ENCODE results near the gene SORBS2. TPM values are rescaled to one million over a fixed set of nuclear protein-coding genes. Genes with fewer than 3 reads are reported as not detected.
A peak's percentile ranks its signal among the peaks of the same experiment; 100 is the strongest.

SORBS2 gene
- total RNA-seq, 2 experiments from 2014 or later = not detected

DNA sequence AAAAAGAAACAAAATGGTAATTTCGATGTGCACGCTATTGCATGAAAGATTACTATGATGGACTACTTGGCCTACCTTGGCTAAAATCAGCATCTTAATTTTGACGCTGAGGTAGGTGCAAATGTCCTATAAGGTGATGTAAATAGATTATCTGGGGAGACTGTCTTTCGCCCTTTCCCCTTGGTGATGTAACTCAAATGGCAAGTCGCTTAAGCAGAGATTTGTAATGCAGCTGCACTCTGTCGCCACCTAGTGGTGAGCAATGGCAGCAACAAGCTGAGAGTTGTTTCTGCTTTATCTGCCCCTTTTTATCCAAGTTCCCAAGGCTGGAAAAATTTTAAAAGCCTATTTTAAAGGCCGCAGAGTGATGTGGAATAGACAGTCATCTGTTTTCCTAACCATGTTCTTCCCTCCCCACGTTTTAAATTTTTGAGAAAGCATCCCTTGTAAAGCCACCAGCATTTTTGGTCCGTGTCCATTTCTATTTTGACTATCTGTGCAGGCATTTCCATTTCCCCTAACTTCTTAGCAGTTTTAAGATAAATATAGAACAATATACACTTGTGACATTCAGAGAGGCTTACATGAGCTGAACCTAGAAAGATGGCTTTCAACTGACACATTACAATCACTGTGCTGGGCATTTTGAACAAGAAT is 214.3 kb downstream of the SORBS2 start:
- CTCF ChIA-PET = interaction anchor here (0.6 to 4.0 kb wide), 30 partner anchors 8 to 593 kb away, joined by 3 to 28 read pairs (median 4); partner anchors contain the start of gene PDLIM3
- Mint-ChIP-seq H3K4me3 (no peak overlapping the region), H3K4me1 (ENCODE audit: low read depth) (no peaks in the 10 kb centered on the region), H3K9me3 (no peaks in the 10 kb centered on the region), H3K27me3 (ENCODE audit: low read depth) (peaks cover 13% of the 10 kb centered on the region), H3K36me3 (ENCODE audit: low read depth) (no peaks in the 10 kb centered on the region), H3K27ac (no peak overlapping the region)
- intact Hi-C loops (cut with micrococcal nuclease) = loop anchor here (1.0 to 10.0 kb wide), 6 partner anchors 126 to 559 kb away; partner anchors contain the start of genes ANKRD37 and CCDC110
- DNase-seq = peak; percentile 84

- no peak for DNase-seq
- peaks cover 23% of the 10 kb centered on the region for H3K27me3 Mint-ChIP-seq (ENCODE audit: low read depth)
- H3K4me1 Mint-ChIP-seq (ENCODE audit: low read depth) = peaks cover 3% of the 10 kb centered on the region
- H3K9me3 Mint-ChIP-seq = no peaks in the 10 kb centered on the region
- no peak overlapping the region for H3K27ac Mint-ChIP-seq
- intact Hi-C loops (cut with micrococcal nuclease) = loop anchor here (10.0 kb wide), 1 partner anchor 458 kb away; no protein-coding TSS in a partner anchor
- no peak overlapping the region for H3K4me3 Mint-ChIP-seq
- H3K36me3 Mint-ChIP-seq (ENCODE audit: low read depth) = no peaks in the 10 kb centered on the region
- CTCF ChIA-PET = interaction anchor here (1.1 kb wide), 1 partner anchor 10 kb away, joined by 3 read pairs; no protein-coding TSS in a partner anchor
These were observed 219.0 kb downstream of the SORBS2 start for GRCh38 chr4:185592845-185593488.

DNA sequence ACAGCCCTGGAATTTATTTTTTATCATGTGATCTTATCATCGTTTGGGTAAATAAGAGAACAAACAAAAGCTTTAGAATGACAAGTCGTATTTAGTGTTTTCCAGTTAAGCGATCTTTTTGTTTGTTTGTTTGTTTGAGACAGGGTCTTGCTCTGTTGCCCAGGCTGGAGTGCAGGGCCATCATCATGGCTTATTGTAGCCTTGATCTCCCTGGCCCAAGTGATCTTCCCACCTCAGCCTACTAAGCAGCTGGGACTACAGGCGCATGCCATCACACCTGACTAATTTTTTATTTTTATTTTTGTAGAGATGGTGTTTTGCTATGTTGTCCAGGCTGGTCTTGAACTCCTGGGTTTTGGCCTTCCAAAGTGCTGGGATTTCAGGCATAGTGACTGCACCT is 219.6 kb downstream of the SORBS2 start:
- intact Hi-C loops (cut with micrococcal nuclease) = loop anchor here (10.0 kb wide), 1 partner anchor 458 kb away; no protein-coding TSS in a partner anchor
- peaks cover 2% of the 10 kb centered on the region for H3K36me3 Mint-ChIP-seq (ENCODE audit: low read depth)
- H3K4me1 Mint-ChIP-seq (ENCODE audit: low read depth) = peaks cover 9% of the 10 kb centered on the region
- CTCF ChIA-PET = interaction anchor here (1.1 kb wide), 2 partner anchors 11 to 41 kb away, joined by 3 read pairs; no protein-coding TSS in a partner anchor
- peaks cover 25% of the 10 kb centered on the region for H3K27me3 Mint-ChIP-seq (ENCODE audit: low read depth)
- no peak for DNase-seq
- no peaks in the 10 kb centered on the region for H3K9me3 Mint-ChIP-seq
- H3K4me3 Mint-ChIP-seq = no peak overlapping the region
- H3K27ac Mint-ChIP-seq = no peak overlapping the region

GRCh38 chr4:185591679-185592141 is 220.3 kb downstream of the SORBS2 start:
- Mint-ChIP-seq H3K4me1 (ENCODE audit: low read depth) (peaks cover 16% of the 10 kb centered on the region), H3K36me3 (ENCODE audit: low read depth) (peaks cover 4% of the 10 kb centered on the region), H3K27me3 (ENCODE audit: low read depth) (peaks cover 30% of the 10 kb centered on the region), H3K27ac (no peak overlapping the region), H3K9me3 (no peaks in the 10 kb centered on the region), H3K4me3 (no peak overlapping the region)
- DNase-seq = no peak
- CTCF ChIA-PET = interaction anchor here (1.1 kb wide), 1 partner anchor 40 kb away, joined by 3 read pairs; no protein-coding TSS in a partner anchor
- intact Hi-C loops (cut with micrococcal nuclease) = loop anchor here (10.0 kb wide), 1 partner anchor 457 kb away; no protein-coding TSS in a partner anchor

DNA sequence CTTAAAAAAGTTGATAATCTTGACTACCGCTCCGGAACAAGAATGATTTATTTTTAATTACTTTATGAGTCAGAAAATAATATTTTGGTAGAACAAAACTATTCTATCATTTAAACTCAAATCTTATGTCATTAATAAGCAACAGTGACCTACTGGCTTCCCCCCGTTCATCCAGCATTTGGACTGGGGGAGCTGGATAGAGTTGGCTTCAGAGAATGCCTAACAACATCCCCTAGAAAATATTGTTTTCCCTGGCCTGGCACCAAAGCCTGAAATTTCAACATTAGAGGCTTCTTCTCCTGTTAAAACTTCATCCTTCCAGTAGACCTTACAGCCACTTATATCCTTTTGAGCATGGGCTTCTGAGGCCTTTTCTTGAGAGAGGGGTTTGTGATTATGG is 221.0 kb downstream of the SORBS2 start:
- no peak for DNase-seq
- intact Hi-C loops (cut with micrococcal nuclease) = loop anchor here (10.0 kb wide), 1 partner anchor 456 kb away; no protein-coding TSS in a partner anchor
- CTCF ChIA-PET = interaction anchor here (1.1 kb wide), 1 partner anchor 40 kb away, joined by 3 read pairs; no protein-coding TSS in a partner anchor
- H3K36me3 Mint-ChIP-seq (ENCODE audit: low read depth) = peaks cover 4% of the 10 kb centered on the region
- peaks cover 31% of the 10 kb centered on the region for H3K27me3 Mint-ChIP-seq (ENCODE audit: low read depth)
- no peaks in the 10 kb centered on the region for H3K9me3 Mint-ChIP-seq
- no peak overlapping the region for H3K27ac Mint-ChIP-seq
- H3K4me1 Mint-ChIP-seq (ENCODE audit: low read depth) = peaks cover 16% of the 10 kb centered on the region
- no peak overlapping the region for H3K4me3 Mint-ChIP-seq

- H3K4me1 Mint-ChIP-seq (ENCODE audit: low read depth) = peaks cover 16% of the 10 kb centered on the region
- H3K27ac Mint-ChIP-seq = no peak overlapping the region
- CTCF ChIA-PET = interaction anchor here (1.1 kb wide), 1 partner anchor 9 kb away, joined by 4 read pairs; no protein-coding TSS in a partner anchor
- no peak for DNase-seq
- H3K9me3 Mint-ChIP-seq = no peaks in the 10 kb centered on the region
- no peak overlapping the region for H3K4me3 Mint-ChIP-seq
- H3K36me3 Mint-ChIP-seq (ENCODE audit: low read depth) = peaks cover 4% of the 10 kb centered on the region
- intact Hi-C loops (cut with micrococcal nuclease) = loop anchor here (5.0 kb wide), 1 partner anchor 613 kb away; no protein-coding TSS in a partner anchor
- peaks cover 44% of the 10 kb centered on the region for H3K27me3 Mint-ChIP-seq (ENCODE audit: low read depth)
These were observed 222.7 kb downstream of the SORBS2 start for GRCh38 chr4:185589067-185589836.

DNA sequence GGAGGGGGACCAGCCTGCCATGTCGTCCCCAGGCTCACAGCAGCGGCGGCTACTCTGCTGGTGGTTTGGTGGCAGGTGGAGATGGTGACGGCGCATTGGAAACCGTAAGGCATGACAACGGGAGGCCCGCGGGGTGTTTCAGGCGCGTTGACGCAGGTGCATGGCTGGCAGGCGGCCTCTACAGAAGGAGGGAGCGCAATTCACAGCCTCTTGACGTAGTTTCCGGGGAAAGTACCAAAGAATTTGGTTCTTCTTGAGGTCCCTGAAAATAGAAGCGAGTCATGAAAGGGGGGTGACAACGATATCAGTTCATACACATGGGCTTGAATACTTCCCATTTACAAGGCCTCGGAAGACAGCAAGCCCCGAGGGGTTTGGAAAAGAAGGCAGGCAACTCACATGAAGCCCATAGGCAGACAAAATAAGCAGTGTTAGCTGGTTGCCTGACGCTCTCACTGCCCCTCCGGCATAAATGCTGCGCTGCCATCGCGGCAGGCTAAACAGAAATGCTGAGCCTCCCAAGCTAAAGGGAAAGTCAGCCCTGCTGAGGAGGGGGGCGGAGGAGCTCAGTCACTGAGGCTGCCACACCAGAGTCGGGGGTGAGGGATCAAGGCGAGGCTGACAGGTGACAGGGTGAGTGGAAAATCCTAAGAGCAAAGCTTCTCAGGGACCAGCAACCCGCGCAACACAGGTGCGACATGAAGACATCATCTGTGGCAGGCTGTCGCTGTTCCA is 224.4 kb downstream of the SORBS2 start:
- CTCF ChIA-PET = interaction anchor here (0.8 to 4.2 kb wide), 2 partner anchors 10 to 377 kb away, joined by 5 to 28 read pairs; no protein-coding TSS in a partner anchor
- peaks cover 4% of the 10 kb centered on the region for H3K36me3 Mint-ChIP-seq (ENCODE audit: low read depth)
- H3K9me3 Mint-ChIP-seq = no peaks in the 10 kb centered on the region
- H3K4me1 Mint-ChIP-seq (ENCODE audit: low read depth) = peaks cover 16% of the 10 kb centered on the region
- peaks cover 43% of the 10 kb centered on the region for H3K27me3 Mint-ChIP-seq (ENCODE audit: low read depth)
- peak overlapping the region; percentile 63 for H3K4me3 Mint-ChIP-seq
- intact Hi-C loops (cut with micrococcal nuclease) = loop anchor here (1.0 to 5.0 kb wide), 6 partner anchors 21 to 615 kb away; partner anchors contain the start of genes ANKRD37, CCDC110, SNX25 and UFSP2
- peak overlapping the region; percentile 48 for H3K27ac Mint-ChIP-seq
- DNase-seq = peak; percentile 91

DNA sequence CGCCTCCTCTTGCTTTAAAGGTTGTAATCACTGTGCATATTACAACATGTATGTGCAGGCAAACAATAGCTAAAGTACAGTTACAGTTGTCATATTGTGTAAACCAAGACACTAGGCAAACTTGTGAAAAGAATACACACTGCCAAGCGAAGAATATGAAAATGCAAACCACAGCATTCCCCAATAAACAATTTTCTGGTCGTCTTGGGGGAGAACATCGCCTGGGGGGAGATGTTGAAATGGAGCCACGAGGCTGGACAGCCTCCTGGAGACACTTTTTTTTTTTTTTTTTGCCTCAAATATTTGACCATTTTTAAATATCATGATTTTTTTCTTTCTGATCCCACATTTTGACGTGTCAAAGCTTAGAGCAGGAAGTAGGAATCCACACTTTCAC is 225.0 kb downstream of the SORBS2 start:
- Mint-ChIP-seq H3K27ac (no peak overlapping the region), H3K36me3 (ENCODE audit: low read depth) (peaks cover 4% of the 10 kb centered on the region), H3K27me3 (ENCODE audit: low read depth) (peaks cover 44% of the 10 kb centered on the region), H3K4me1 (ENCODE audit: low read depth) (peaks cover 16% of the 10 kb centered on the region), H3K9me3 (no peaks in the 10 kb centered on the region), H3K4me3 (peak overlapping the region; percentile 63)
- DNase-seq = no peak
- CTCF ChIA-PET = interaction anchor here (0.8 to 4.2 kb wide), 2 partner anchors 11 to 377 kb away, joined by 5 to 28 read pairs; no protein-coding TSS in a partner anchor
- intact Hi-C loops (cut with micrococcal nuclease) = loop anchor here (1.0 to 5.0 kb wide), 6 partner anchors 21 to 615 kb away; partner anchors contain the start of genes ANKRD37, CCDC110, SNX25 and UFSP2

DNA sequence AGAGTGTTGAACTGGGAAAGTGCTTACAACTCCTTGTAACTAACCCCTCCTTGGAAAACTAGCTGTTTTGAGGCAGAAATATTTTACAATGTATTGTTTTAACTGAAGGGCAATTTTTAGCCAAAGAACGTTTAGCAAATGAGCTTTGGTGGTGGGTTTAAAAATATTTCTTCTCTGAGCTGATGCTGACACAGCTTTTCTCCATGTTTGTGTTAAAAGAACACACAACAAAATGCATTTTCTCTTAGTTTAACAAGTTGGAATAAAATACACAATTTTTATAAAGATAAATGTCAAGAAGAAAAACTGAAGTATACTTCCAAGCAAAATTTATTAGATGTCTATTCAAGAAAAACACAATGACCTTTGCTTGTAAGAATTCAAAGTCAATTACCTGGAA is 226.8 kb downstream of the SORBS2 start:
- CTCF ChIA-PET = interaction anchor here (4.2 kb wide), 1 partner anchor 13 kb away, joined by 28 read pairs; no protein-coding TSS in a partner anchor
- peaks cover 41% of the 10 kb centered on the region for H3K27me3 Mint-ChIP-seq (ENCODE audit: low read depth)
- no peak overlapping the region for H3K27ac Mint-ChIP-seq
- peaks cover 16% of the 10 kb centered on the region for H3K4me1 Mint-ChIP-seq (ENCODE audit: low read depth)
- no peak overlapping the region for H3K4me3 Mint-ChIP-seq
- H3K36me3 Mint-ChIP-seq (ENCODE audit: low read depth) = peaks cover 4% of the 10 kb centered on the region
- intact Hi-C loops (cut with micrococcal nuclease) = loop anchor here (5.0 kb wide), 1 partner anchor 617 kb away; no protein-coding TSS in a partner anchor
- DNase-seq = no peak
- no peaks in the 10 kb centered on the region for H3K9me3 Mint-ChIP-seq

DNA sequence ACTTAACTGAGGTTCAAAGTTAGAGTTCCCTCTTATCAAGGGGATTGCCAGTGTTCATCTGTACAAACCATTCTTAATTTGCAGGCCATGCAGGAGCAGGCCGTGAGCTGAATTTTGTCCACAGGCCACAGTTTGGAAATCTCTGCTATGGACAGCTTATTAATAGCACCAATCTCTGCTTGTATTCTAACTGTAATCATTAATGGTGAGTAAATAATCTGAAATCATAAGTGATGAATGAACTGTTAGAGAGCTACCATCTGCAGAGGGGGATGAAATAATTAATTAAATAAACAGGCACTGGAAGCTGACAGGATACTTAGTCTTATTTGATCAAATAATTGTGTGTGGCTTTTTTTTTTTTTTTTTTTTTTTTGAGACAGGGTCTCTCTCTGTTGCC is 228.2 kb downstream of the SORBS2 start:
- no peak for DNase-seq
- no peaks in the 10 kb centered on the region for H3K9me3 Mint-ChIP-seq
- peaks cover 14% of the 10 kb centered on the region for H3K4me1 Mint-ChIP-seq (ENCODE audit: low read depth)
- intact Hi-C loops (cut with micrococcal nuclease) = no loop called here
- H3K36me3 Mint-ChIP-seq (ENCODE audit: low read depth) = peaks cover 4% of the 10 kb centered on the region
- peaks cover 33% of the 10 kb centered on the region for H3K27me3 Mint-ChIP-seq (ENCODE audit: low read depth)
- CTCF ChIA-PET = interaction anchor here (0.6 kb wide), 1 partner anchor 378 kb away, joined by 5 read pairs; no protein-coding TSS in a partner anchor
- no peak overlapping the region for H3K4me3 Mint-ChIP-seq
- H3K27ac Mint-ChIP-seq = no peak overlapping the region
